ENCODE results near the gene MUS81. TPM values are rescaled to one million over a fixed set of nuclear protein-coding genes. Genes with fewer than 3 reads are reported as not detected.

MUS81 gene
- total RNA-seq, 8 experiments from 2014 or later, result 27.4 to 47.3 (median 42.1) TPM

DNA sequence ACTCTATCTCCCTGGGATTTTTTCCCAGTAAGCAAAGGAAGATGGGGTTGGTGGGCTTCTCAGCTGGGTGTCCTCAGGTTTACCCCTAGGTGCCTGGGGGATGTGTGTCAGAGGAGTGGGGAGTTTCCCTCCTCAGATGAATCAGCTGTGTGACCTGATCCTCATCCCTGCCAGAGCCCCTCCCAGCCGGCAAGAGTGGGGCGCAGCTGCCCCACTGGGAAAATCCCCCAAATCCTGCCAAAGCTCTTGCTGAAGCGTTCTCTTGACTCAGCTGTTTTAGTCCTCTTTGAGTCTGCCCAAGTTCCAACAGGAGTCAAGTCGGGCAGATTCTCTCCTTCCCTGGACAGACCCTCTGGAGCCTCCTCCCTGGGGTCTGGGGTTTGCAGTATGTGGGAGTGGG, 52.6 kb downstream of the MUS81 start:
- H3K4me1 ChIP-seq (replicated peaks in 1 of 2), result peaks cover 6 to 11% of the 10 kb centered on the region in 2 donors
- H3K4me3 ChIP-seq, result no peak overlapping the region
- 78 to 90% (median 88%) methylated on average over 1 to 3 of the region's 4 CpGs; no CpG with 5 or more reads in 7 of the 10 experiments for WGBS, 10 experiments
- no peak for ATAC-seq (replicated peaks in 6 of 8)
- no peak overlapping the region for H3K27ac ChIP-seq
- in situ Hi-C loops (cut with MboI; ENCODE audit: low pct_unique_long_range_greater_than_20kb in 2 of 9, low sequenced_read_pairs in 9 of 9, unreplicated experiment in 9 of 9), result no loop called here

DNA sequence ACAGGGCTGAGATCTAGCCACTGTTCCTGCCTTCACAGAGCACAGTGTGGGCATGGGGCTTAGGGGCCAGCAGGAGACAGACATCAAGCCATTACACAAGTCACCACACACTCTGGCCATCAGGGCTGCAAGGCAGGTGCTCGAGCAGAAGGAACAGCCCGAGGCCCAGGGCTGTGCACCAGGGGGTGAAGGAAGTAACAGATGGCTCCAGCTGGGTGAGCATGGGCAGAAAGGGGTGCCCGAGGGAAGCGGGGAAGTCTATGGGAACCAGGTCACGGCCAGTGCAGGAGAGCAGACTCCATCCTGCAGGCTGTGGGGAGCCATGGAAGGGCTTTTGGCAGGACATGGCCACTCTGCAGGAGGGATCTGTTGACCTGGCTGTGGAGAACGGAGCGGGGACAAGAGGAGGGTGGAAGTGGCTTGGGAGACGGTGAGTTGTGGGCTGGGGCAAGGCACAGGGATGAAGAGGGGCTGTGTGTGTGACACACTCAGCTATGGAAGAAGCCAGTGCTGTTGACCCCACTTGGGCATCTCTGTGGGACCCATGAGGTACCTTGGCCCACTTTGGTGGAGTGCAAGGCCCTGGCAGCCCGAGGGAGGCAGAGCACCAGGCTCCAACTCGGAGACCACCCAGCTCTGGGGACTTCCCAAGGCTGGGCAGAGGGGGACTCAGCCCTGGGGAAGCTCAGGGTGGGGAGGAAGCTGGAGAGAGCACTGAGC, 55.0 kb downstream of the MUS81 start:
- Histone ChIP-seq H3K4me1 (replicated peaks in 1 of 2) (peaks cover 11 to 16% of the 10 kb centered on the region in 2 donors), H3K27ac (no peak overlapping the region), H3K4me3 (no peak overlapping the region)
- WGBS, 10 experiments, result 10 to 93% (median 83%) methylated on average over 2 to 8 of the region's 10 CpGs; no CpG with 5 or more reads in 6 of the 10 experiments
- in situ Hi-C loops (cut with MboI; ENCODE audit: low pct_unique_long_range_greater_than_20kb in 2 of 9, low sequenced_read_pairs in 9 of 9, unreplicated experiment in 9 of 9), result no loop called here
- no peak for ATAC-seq (replicated peaks in 6 of 8)

DNA sequence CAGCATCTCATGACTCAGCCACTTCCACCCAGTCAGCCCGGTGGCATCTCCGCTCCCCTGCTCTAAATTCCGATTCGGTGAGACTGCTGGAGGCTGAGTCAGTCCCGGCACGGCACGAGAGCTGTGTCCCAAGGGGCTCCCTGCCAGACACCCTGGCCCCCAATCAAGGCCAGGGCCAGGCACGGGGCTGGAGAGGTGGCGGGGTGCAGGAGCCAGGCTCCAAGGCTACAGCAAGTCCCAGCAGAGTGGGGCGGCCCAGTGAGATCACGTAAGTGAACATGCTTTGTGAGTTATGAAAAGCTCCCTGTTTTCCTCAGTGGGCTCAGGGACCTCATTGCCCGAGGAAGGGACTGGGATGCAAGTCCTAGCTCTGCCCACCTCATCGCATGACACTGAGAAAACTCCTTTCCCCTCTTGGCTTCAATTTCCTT, 55.6 kb downstream of the MUS81 start:
- WGBS, 10 experiments, result 3 to 100% (median 39%) methylated on average over 1 to 7 of the region's 13 CpGs; no CpG with 5 or more reads in 6 of the 10 experiments
- in situ Hi-C loops (cut with MboI; ENCODE audit: low pct_unique_long_range_greater_than_20kb in 2 of 9, low sequenced_read_pairs in 9 of 9, unreplicated experiment in 9 of 9), result no loop called here
- Histone ChIP-seq H3K4me3 (peak overlapping the region in 1 of 5 donors; percentile 13), H3K4me1 (replicated peaks in 1 of 2) (peaks cover 17 to 22% of the 10 kb centered on the region in 2 donors), H3K27ac (no peak overlapping the region)
- peak in 7 of 8 experiments; percentile 23 to 48 (median 32) for ATAC-seq (replicated peaks in 6 of 8)

Other genes starting within 250 kb of the MUS81 start
- gene MAP3K11, start 246.2 kb upstream of the MUS81 start, total RNA-seq, result 10 to 100 TPM in 7 of 8 experiments, 1 to 10 TPM in 1; 7.3 to 33.0 (median 15.9) TPM
- 10 to 100 TPM; 12.0 to 52.7 (median 19.5) TPM for gene PCNX3, start 244.7 kb upstream of the MUS81 start, total RNA-seq
- gene SIPA1, start 222.3 kb upstream of the MUS81 start, total RNA-seq, result 10 to 100 TPM in 3 of 8 experiments, 1 to 10 TPM in 5; 4.8 to 16.1 (median 8.0) TPM
- gene RELA, start 197.5 kb upstream of the MUS81 start, total RNA-seq, result 10 to 100 TPM; 16.7 to 56.1 (median 32.2) TPM
- 10 to 100 TPM; 33.4 to 66.8 (median 48.6) TPM for gene KAT5, start 148.2 kb upstream of the MUS81 start, total RNA-seq
- gene RNASEH2C, start 139.6 kb upstream of the MUS81 start, total RNA-seq, result 10 to 100 TPM; 12.7 to 80.0 (median 25.4) TPM
- 10 to 100 TPM in 1 of 8 experiments, 1 to 10 TPM in 7; 2.7 to 12.9 (median 4.8) TPM for gene AP5B1, start 79.5 kb upstream of the MUS81 start, total RNA-seq
- under 1 TPM in 5 of 8 experiments, not detected in 3; 0.05 to 0.85 (median 0.21) TPM for gene OVOL1, start 73.4 kb upstream of the MUS81 start, total RNA-seq
- gene SNX32, start 26.5 kb upstream of the MUS81 start, total RNA-seq, result 1 to 10 TPM; 1.5 to 6.7 (median 4.2) TPM
- 1,000 to 10,000 TPM in 1 of 8 experiments, 100 to 1,000 TPM in 7; 482 to 1,056 (median 733) TPM for gene CFL1, start 2.3 kb upstream of the MUS81 start, total RNA-seq
- gene EFEMP2, start 12.4 kb downstream of the MUS81 start, total RNA-seq, result 100 to 1,000 TPM in 1 of 8 experiments, 10 to 100 TPM in 3, 1 to 10 TPM in 4; 6.9 to 100 (median 10.4) TPM
- 1 to 10 TPM in 1 of 8 experiments, under 1 TPM in 5, not detected in 2; 0.21 to 1.7 (median 0.56) TPM for gene CTSW, start 19.4 kb downstream of the MUS81 start, total RNA-seq
- gene FIBP, start 28.0 kb downstream of the MUS81 start, total RNA-seq, result 10 to 100 TPM; 63.4 to 99.1 (median 84.6) TPM
- 10 to 100 TPM in 2 of 8 experiments, 1 to 10 TPM in 6; 3.0 to 16.0 (median 6.3) TPM for gene CCDC85B, start 30.2 kb downstream of the MUS81 start, total RNA-seq
- 1 to 10 TPM in 4 of 8 experiments, under 1 TPM in 4; 0.33 to 8.8 (median 1.0) TPM for gene FOSL1, start 40.0 kb downstream of the MUS81 start, total RNA-seq
- gene C11orf68, start 58.6 kb downstream of the MUS81 start, total RNA-seq, result 10 to 100 TPM; 10.5 to 24.5 (median 21.5) TPM
- gene DRAP1, start 59.0 kb downstream of the MUS81 start, total RNA-seq, result 100 to 1,000 TPM in 6 of 8 experiments, 10 to 100 TPM in 2; 81.0 to 228 (median 135) TPM
- gene TSGA10IP, start 85.0 kb downstream of the MUS81 start, total RNA-seq, result 1 to 10 TPM in 1 of 8 experiments, under 1 TPM in 5, not detected in 2; 0.16 to 1.1 (median 0.57) TPM
- gene SART1, start 101.3 kb downstream of the MUS81 start, total RNA-seq, result 10 to 100 TPM; 26.6 to 65.4 (median 45.5) TPM
- gene EIF1AD, start 141.7 kb downstream of the MUS81 start, total RNA-seq, result 10 to 100 TPM; 28.6 to 36.9 (median 32.0) TPM
- gene BANF1, start 142.1 kb downstream of the MUS81 start, total RNA-seq, result 100 to 1,000 TPM in 2 of 8 experiments, 10 to 100 TPM in 6; 47.3 to 130 (median 74.7) TPM
- gene CST6, start 151.6 kb downstream of the MUS81 start, total RNA-seq, result under 1 TPM in 2 of 8 experiments, not detected in 6; 0.46 to 0.81 TPM
- 1 to 10 TPM in 1 of 8 experiments, under 1 TPM in 4, not detected in 3; 0.21 to 3.1 (median 0.35) TPM for gene CATSPER1, start 166.0 kb downstream of the MUS81 start, total RNA-seq
- 1 to 10 TPM in 5 of 8 experiments, under 1 TPM in 2, not detected in 1; 0.15 to 8.4 (median 4.7) TPM for gene GAL3ST3, start 188.7 kb downstream of the MUS81 start, total RNA-seq
- gene SF3B2, start 191.9 kb downstream of the MUS81 start, total RNA-seq, result 100 to 1,000 TPM; 127 to 205 (median 176) TPM
- 10 to 100 TPM; 10.6 to 38.2 (median 21.7) TPM for gene PACS1, start 209.8 kb downstream of the MUS81 start, total RNA-seq

Measured in motor neuron (in vitro differentiated cells).